PC-3 (cell line): Measurements from ENCODE around the gene PLPPR5.

ENCODE experiments used
- CTCF ChIP-seq: fragments of 300-600 bp; sonication (generic); conservative IDR thresholded peaks from 2 replicates; pipeline ENCODE4 v1.5.1; 2017; ENCODE audit warnings: antibody characterized with exemption, low read depth, mild to moderate bottlenecking, low read length
- EZH2 ChIP-seq: fragments of 300-600 bp; sonication (generic); IDR thresholded peaks from one replicate; pipeline ENCODE4 v1.6.1; 2017; ENCODE audit warnings: antibody characterized with exemption, mild to moderate bottlenecking, low read length; ENCODE audit not compliant: unreplicated experiment
- EZH2phosphoT487 ChIP-seq: fragments of 300-600 bp; sonication (generic); IDR thresholded peaks from 2 replicates; pipeline ENCODE4 v1.6.1; 2018; ENCODE audit warnings: mild to moderate bottlenecking, antibody characterized with exemption, low read length, borderline replicate concordance

GRCh38 chr1:98919211-98919610 is 85.5 kb downstream of the PLPPR5 start:
- TF ChIP-seq CTCF (no peak), EZH2 (no peak), EZH2phosphoT487 (no peak)
